SJSA1 (cell line): Measurements from ENCODE around the gene GMIP. TPM values are rescaled to one million over a fixed set of nuclear protein-coding genes. Genes with fewer than 3 reads are reported as not detected.
"Not testable (repeated sequence)": the region's sequence is repeated elsewhere in the genome, so short reads cannot be mapped to it uniquely, and the experiment has no call there.

ENCODE experiments used
- DNase-seq, 2 experiments: peaks; one replicate each; pipeline ENCODE4 v3.0.0-alpha.2; 2015 to 2020; ENCODE audit warnings: low spot score in 2 of 2, low read depth in 1 of 2
- H3K27ac ChIP-seq: fragments of 250-450 bp; sonication (Bioruptor Pico); 2 replicates; pipeline ENCODE4 v1.5.1; 2020; ENCODE audit warnings: mild to moderate bottlenecking, moderate library complexity
- H3K27me3 ChIP-seq: fragments of 250-450 bp; sonication (Bioruptor Pico); replicated peaks from 2 replicates; pipeline ENCODE4 v1.5.1; 2020; ENCODE audit warnings: mild to moderate bottlenecking, moderate library complexity
- H3K36me3 ChIP-seq: fragments of 250-450 bp; sonication (Bioruptor Pico); 2 replicates; pipeline ENCODE4 v1.5.1; 2020; ENCODE audit warnings: mild to moderate bottlenecking
- H3K4me1 ChIP-seq: fragments of 250-450 bp; sonication (Bioruptor Pico); replicated peaks from 2 replicates; pipeline ENCODE4 v1.6.1; 2021; ENCODE audit warnings: mild to moderate bottlenecking
- H3K4me3 ChIP-seq: fragments of 250-450 bp; sonication (Bioruptor Pico); 2 replicates; pipeline ENCODE4 v1.5.1; 2020; ENCODE audit warnings: mild to moderate bottlenecking
- H3K9me3 ChIP-seq: fragments of 250-450 bp; sonication (Bioruptor Pico); replicated peaks from 2 replicates; pipeline ENCODE4 v1.5.1; 2020; ENCODE audit warnings: mild to moderate bottlenecking
- total RNA-seq: library from RNA; depleted of rRNA; stranded (reverse); fragments of >200 nt; shearing (Covaris generic); gene quantifications from 2 replicates; pipeline ENCODE4 v1.2.3, GENCODE V29; 2014

GMIP gene
- total RNA-seq, 1 experiment from 2014 or later: 2.9 TPM

DNA sequence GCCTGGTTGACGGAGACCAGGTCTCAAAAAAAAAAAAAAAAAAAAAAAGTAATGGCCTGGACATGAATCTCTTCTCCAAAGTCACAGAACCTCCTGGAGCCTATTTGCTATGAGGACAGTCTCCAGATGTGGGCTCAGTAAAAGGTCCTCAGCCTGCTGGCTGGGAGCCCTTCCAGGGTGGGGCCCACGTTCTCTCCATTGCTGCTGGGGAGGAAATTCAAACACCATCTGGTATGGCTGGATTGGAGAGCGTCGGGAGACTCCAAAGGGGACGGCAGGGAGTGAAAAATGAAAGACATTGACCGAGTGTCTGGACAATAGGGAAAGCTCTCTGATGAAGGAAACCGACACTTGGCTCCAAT lies 23.6 kb downstream of the GMIP start:
- no peaks in the 10 kb centered on the region; the same call in 1 of the 2 replicates for H3K36me3 ChIP-seq
- no peak overlapping the region for H3K4me3 ChIP-seq
- H3K9me3 ChIP-seq: no peaks in the 10 kb centered on the region
- no peaks in the 10 kb centered on the region for H3K27me3 ChIP-seq
- no peak overlapping the region for H3K27ac ChIP-seq
- DNase-seq: no peak
- peaks cover 12% of the 10 kb centered on the region; the same call in 1 of the 2 replicates for H3K4me1 ChIP-seq

DNA sequence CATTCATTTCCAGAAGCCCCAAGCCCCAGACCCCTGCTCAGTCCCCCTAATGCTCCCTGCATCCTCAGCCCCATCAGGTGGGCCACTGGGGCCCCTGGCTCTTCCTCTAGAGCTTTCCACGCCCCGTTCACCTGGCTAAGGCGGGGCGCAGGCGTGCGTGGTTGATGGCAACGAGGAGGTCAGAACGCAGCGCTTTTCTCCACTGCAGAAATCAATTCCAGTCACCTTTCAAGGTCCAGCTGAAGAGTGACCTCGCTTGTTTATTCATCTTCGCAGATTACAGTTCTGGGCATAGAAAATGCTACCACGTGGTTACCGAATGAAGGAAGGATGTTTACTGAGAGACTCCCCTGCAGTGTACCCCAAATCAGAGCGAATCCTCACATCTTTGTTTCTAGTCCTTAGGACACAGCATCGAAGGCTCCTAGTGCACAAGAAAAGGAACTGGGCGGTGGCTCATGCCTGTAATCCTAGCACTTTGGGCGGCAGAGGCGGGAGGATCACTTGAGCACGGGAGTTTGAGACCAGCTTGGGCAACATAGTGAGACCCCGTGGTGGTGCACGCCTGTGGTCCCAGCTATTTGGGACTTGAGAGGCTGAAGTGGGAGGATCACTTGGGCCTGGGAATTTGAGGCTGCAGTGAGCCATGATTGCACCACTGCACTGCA lies 24.1 kb downstream of the GMIP start:
- no peaks in the 10 kb centered on the region for H3K9me3 ChIP-seq
- no peak overlapping the region for H3K27ac ChIP-seq
- no peak for DNase-seq
- no peaks in the 10 kb centered on the region for H3K27me3 ChIP-seq
- H3K4me3 ChIP-seq: peak overlapping the region; percentile 53
- no peaks in the 10 kb centered on the region; the same call in 1 of the 2 replicates for H3K36me3 ChIP-seq
- peaks cover 12% of the 10 kb centered on the region; the same call in 1 of the 2 replicates for H3K4me1 ChIP-seq

- Histone ChIP-seq H3K9me3 (no peaks in the 10 kb centered on the region), H3K4me3 (peak within 1 kb of the TSS; percentile 53), H3K27me3 (no peaks in the 10 kb centered on the region), H3K4me1 (peaks cover 12% of the 10 kb centered on the region; the same call in 1 of the 2 replicates), H3K36me3 (no peaks in the 10 kb centered on the region; the same call in 1 of the 2 replicates), H3K27ac (peak within 1 kb of the TSS; percentile 58)
- peak; percentile 80 to 95 for DNase-seq
Observed at GRCh38 chr19:19618219-19619051, 25.0 kb downstream of the GMIP start, which contains the start of gene PBX4. PBX4 (minus strand) TSS chr19:19618687; CDS start chr19:19618629, 58 bp downstream.

DNA sequence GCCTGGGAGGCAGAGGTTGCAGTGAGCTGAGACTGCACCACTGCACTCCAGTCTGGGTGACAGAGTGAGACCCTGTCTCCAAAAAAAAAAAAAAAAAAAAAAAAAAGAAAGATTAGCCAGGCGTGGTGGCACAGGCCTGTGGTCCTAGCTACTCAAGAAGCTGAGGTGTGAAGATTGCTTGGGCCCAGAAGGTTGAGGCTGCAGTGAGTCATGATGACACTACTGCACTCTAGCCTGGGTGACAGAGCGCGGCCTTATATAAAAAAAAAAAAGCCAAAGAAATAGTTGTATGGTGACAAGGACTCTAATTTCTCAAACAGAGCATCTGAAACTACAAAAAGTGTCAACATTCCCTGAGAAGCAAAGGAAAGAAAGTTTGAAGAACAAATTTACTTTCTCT lies 28.4 kb downstream of the GMIP start:
- Histone ChIP-seq H3K9me3 (no peaks in the 10 kb centered on the region), H3K4me3 (no peak overlapping the region), H3K27me3 (no peaks in the 10 kb centered on the region), H3K4me1 (peaks cover 12% of the 10 kb centered on the region; the same call in 1 of the 2 replicates), H3K27ac (no peak overlapping the region), H3K36me3 (no peaks in the 10 kb centered on the region; the same call in 1 of the 2 replicates)
- DNase-seq: peak in 1 of 2 experiments; percentile 18

- Histone ChIP-seq H3K9me3 (no peaks in the 10 kb centered on the region), H3K27me3 (no peaks in the 10 kb centered on the region), H3K4me3 (no peak overlapping the region), H3K36me3 (no peaks in the 10 kb centered on the region; the same call in 1 of the 2 replicates), H3K4me1 (peaks cover 12% of the 10 kb centered on the region; the same call in 1 of the 2 replicates), H3K27ac (no peak overlapping the region)
- no peak for DNase-seq
Observed at GRCh38 chr19:19613506-19613905, 30.0 kb downstream of the GMIP start.

GRCh38 chr19:19610376-19611202 lies 32.9 kb downstream of the GMIP start:
- no peaks in the 10 kb centered on the region for H3K27me3 ChIP-seq
- H3K9me3 ChIP-seq: no peaks in the 10 kb centered on the region
- no peak overlapping the region for H3K27ac ChIP-seq
- H3K4me3 ChIP-seq: no peak overlapping the region
- peaks cover 3% of the 10 kb centered on the region; the same call in 1 of the 2 replicates for H3K4me1 ChIP-seq
- no peaks in the 10 kb centered on the region for H3K36me3 ChIP-seq
- no peak for DNase-seq

DNA sequence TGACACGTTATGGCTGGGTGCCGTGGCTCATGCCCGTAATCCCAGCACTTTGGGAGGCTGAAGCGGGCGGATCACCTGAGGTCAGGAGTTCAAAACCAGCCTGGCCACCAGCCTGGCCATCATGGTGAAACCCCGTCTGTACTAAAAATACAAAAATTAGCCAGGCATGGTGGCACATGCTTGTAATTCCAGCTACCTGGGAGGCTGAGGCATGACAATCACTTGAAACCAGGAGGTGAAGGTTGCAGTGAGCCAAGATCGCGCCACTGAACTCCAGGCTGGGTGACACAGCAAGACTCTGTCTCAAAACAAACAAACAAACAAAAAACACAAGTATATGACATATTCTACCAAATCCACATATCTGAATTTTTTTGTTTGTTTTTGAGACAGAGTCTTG lies 36.8 kb downstream of the GMIP start:
- H3K4me1 ChIP-seq, H3K27ac ChIP-seq, H3K36me3 ChIP-seq, H3K9me3 ChIP-seq, H3K4me3 ChIP-seq, H3K27me3 ChIP-seq, DNase-seq: not testable (repeated sequence)

DNA sequence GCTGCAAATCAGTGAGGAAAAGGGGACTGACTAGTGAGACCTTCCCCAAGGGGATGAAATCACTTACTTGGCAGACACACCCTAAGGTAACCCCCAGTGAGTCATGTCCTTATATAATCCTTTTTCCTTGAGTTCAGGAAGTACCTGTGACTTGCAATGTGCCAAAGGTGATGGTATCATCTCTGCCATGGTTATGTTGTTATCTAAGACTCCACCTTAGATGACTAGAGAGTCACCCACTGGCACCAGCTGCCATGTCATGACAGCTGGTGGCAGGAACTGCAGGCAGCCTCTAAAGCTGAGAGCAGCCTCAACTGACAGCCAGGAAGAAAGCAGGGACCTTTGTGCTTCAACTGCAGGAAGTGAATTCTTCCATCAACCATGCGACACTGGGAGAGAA lies 37.4 kb downstream of the GMIP start:
- no peak overlapping the region for H3K27ac ChIP-seq
- no peak overlapping the region for H3K4me3 ChIP-seq
- no peaks in the 10 kb centered on the region for H3K4me1 ChIP-seq
- no peaks in the 10 kb centered on the region for H3K27me3 ChIP-seq
- DNase-seq: no peak
- no peaks in the 10 kb centered on the region for H3K9me3 ChIP-seq
- no peaks in the 10 kb centered on the region for H3K36me3 ChIP-seq

GRCh38 chr19:19602713-19603324 lies 40.6 kb downstream of the GMIP start:
- Histone ChIP-seq H3K9me3 (no peaks in the 10 kb centered on the region), H3K36me3 (no peaks in the 10 kb centered on the region), H3K4me1 (no peaks in the 10 kb centered on the region), H3K27me3 (no peaks in the 10 kb centered on the region), H3K27ac (no peak overlapping the region), H3K4me3 (no peak overlapping the region)
- no peak for DNase-seq

- no peaks in the 10 kb centered on the region for H3K4me1 ChIP-seq
- H3K4me3 ChIP-seq: no peak overlapping the region
- H3K9me3 ChIP-seq: no peaks in the 10 kb centered on the region
- no peaks in the 10 kb centered on the region for H3K36me3 ChIP-seq
- H3K27me3 ChIP-seq: no peaks in the 10 kb centered on the region
- DNase-seq: no peak
- no peak overlapping the region for H3K27ac ChIP-seq
Observed at GRCh38 chr19:19602136-19602712, 41.2 kb downstream of the GMIP start.

GRCh38 chr19:19600793-19601330 lies 42.6 kb downstream of the GMIP start:
- Histone ChIP-seq H3K27me3 (no peaks in the 10 kb centered on the region), H3K4me1 (no peaks in the 10 kb centered on the region), H3K4me3 (no peak overlapping the region), H3K9me3 (no peaks in the 10 kb centered on the region), H3K27ac (no peak overlapping the region), H3K36me3 (no peaks in the 10 kb centered on the region)
- DNase-seq: no peak

DNA sequence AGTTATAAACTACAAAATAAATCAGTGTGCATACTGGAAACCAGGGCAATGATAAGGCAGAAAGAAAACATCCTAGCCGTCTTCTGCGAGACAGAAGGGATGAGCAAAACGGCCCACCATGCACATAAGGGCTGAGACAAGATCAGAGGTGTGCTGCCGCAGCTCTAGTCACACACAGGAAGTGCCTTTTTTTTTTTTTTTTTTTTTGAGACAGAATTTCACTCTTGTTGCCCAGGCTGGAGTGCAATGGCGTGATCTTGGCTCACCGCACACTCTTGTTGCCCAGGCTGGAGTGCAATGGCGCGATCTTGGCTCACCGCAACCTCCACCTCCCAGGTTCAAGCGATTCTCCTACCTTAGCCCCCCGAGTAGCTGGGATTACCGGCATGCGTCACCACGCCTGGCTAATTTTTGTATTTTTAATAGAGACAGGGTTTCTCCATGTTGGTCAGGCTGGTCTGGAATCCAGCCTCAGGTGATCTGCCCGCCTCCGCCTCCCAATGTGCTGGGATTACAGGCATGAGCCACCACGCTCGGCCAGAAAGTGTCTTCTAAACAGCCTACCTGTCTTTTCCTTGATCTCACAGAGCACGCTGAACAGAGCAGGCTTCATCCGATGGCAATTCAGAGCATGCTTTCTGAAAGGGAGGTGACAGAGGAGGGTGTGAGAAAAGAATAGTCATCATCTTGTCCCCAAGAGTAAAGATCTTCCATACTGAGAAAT lies 44.6 kb downstream of the GMIP start:
- not testable (repeated sequence) for H3K9me3 ChIP-seq, H3K27me3 ChIP-seq, H3K36me3 ChIP-seq, H3K4me3 ChIP-seq, H3K27ac ChIP-seq, DNase-seq, H3K4me1 ChIP-seq
